Endodermal cell (in vitro differentiated cells): ENCODE results near the gene TAS2R42. TPM values are rescaled to one million over a fixed set of nuclear protein-coding genes. Genes with fewer than 3 reads are reported as not detected.

Source experiments
- DNase-seq: peaks from one replicate; pipeline ENCODE4 v3.0.0-alpha.2; 2017
- H3K27ac ChIP-seq: 2 replicates; pipeline ENCODE4 v1.5.1; 2013; ENCODE audit warnings: mild to moderate bottlenecking, low read depth, low read length, moderate library complexity
- H3K27me3 ChIP-seq: 2 replicates; pipeline ENCODE4 v1.6.1; 2013; ENCODE audit warnings: mild to moderate bottlenecking, low read length, moderate library complexity; ENCODE audit not compliant: insufficient read depth, control insufficient read depth, poor library complexity, severe bottlenecking
- H3K36me3 ChIP-seq: 2 replicates; pipeline ENCODE4 v1.7.0; 2013; ENCODE audit warnings: mild to moderate bottlenecking, low read length, moderate library complexity; ENCODE audit not compliant: control insufficient read depth, insufficient read depth
- H3K4me1 ChIP-seq: one replicate; pipeline ENCODE4 v1.7.0; 2013; ENCODE audit warnings: low read length; ENCODE audit not compliant: control insufficient read depth, insufficient read depth
- H3K4me3 ChIP-seq: 2 replicates; pipeline ENCODE4 v1.5.1; 2013; ENCODE audit warnings: mild to moderate bottlenecking, low read length, moderate library complexity
- H3K9ac ChIP-seq: 2 replicates; pipeline ENCODE4 v1.6.1; 2013; ENCODE audit warnings: mild to moderate bottlenecking, low read length, moderate library complexity; ENCODE audit not compliant: poor library complexity, severe bottlenecking; ENCODE audit errors: extremely low read depth
- H3K9me3 ChIP-seq: 2 replicates; pipeline ENCODE4 v1.6.1; 2013; ENCODE audit warnings: mild to moderate bottlenecking, low read length, moderate library complexity; ENCODE audit not compliant: control insufficient read depth
- H3K27ac Mint-ChIP-seq: 2 replicates; pipeline ENCODE4 v1.8.0; 2020; ENCODE audit warnings: mixed read lengths
- H3K27me3 Mint-ChIP-seq: 2 replicates; pipeline ENCODE4 v1.8.0; 2021; ENCODE audit warnings: mild to moderate bottlenecking, mixed read lengths; ENCODE audit not compliant: insufficient read depth
- H3K36me3 Mint-ChIP-seq: 2 replicates; pipeline ENCODE4 v1.8.0; 2020; ENCODE audit warnings: low read depth, mixed read lengths
- H3K4me1 Mint-ChIP-seq: 2 replicates; pipeline ENCODE4 v1.8.0; 2020; ENCODE audit warnings: mixed read lengths
- H3K4me3 Mint-ChIP-seq: 2 replicates; pipeline ENCODE4 v1.8.0; 2020; ENCODE audit warnings: mild to moderate bottlenecking, moderate library complexity, mixed read lengths
- H3K9me3 Mint-ChIP-seq: 2 replicates; pipeline ENCODE4 v1.8.0; 2020; ENCODE audit warnings: mild to moderate bottlenecking, mixed read lengths
- CTCF ChIP-seq: fragments of 200-600 bp; sonication (generic); conservative IDR thresholded peaks from 2 replicates; pipeline ENCODE4 v1.5.0; 2021; ENCODE audit warnings: antibody characterized with exemption, mild to moderate bottlenecking
- WGBS, 2 experiments: methylation state at CpG; one replicate each; pipeline versions ENCODE4 v1.1.5 to v1.1.7; 2013; ENCODE audit warnings: missing lambda C conversion rate in 2 of 2, mixed read lengths in 1 of 2; ENCODE audit not compliant: insufficient coverage in 1 of 2, insufficient read length in 1 of 2; 5-methylcytosine and 5-hydroxymethylcytosine counted together
- total RNA-seq, 2 donors: library from RNA; stranded (reverse); fragmentation: NEBNext Ultra II Directional in 1 of 2; extraction: Animal tissue kit (Norgen Biotek cat#: 25700) in 1 of 2; gene quantifications; 2 replicates in 1 of 2; 3 replicates in 1 of 2; pipeline ENCODE4 v1.2.1, GENCODE V29; 2021

The TAS2R42 gene
- total RNA-seq, 2 donors from 2014 or later, result not detected

- 0% methylated on average over 33 to 70 of the region's 70 CpGs for WGBS, 2 experiments
- H3K4me1 Mint-ChIP-seq, result peaks cover 44% of the 10 kb centered on the region
- H3K9me3 Mint-ChIP-seq, result no peaks in the 10 kb centered on the region
Measured at GRCh38 chr12:11171145-11171968, 15.4 kb downstream of the TAS2R42 start, which contains the start of gene SMIM10L1. Gene SMIM10L1, plus strand, starts transcription at chr12:11171194. Its CDS starts 163 bp downstream, at chr12:11171357.

GRCh38 chr12:11170810-11171144, 16.0 kb downstream of the TAS2R42 start:
- WGBS, 2 experiments, result 10 to 13% methylated on average over 2 to 4 of the region's 4 CpGs
- H3K4me1 Mint-ChIP-seq, result peaks cover 44% of the 10 kb centered on the region

More at GRCh38 chr12:11171145-11171968, 15.4 kb downstream of the TAS2R42 start, which contains the start of gene SMIM10L1:
- H3K27me3 ChIP-seq, result no peaks in the 10 kb centered on the region
- H3K27ac ChIP-seq, result peak within 1 kb of the TSS; percentile 93
- peak; percentile 98 for DNase-seq
- Mint-ChIP-seq H3K4me3 (peak within 1 kb of the TSS; percentile 94), H3K36me3 (peaks cover 36% of the 10 kb centered on the region), H3K27me3 (no peaks in the 10 kb centered on the region), H3K27ac (peak within 1 kb of the TSS; percentile 100)
- H3K36me3 ChIP-seq, result peaks cover 25% of the 10 kb centered on the region
- TF ChIP-seq CTCF, result peak; percentile 33
- peak within 1 kb of the TSS; percentile 100 for H3K4me3 ChIP-seq
- peak within 1 kb of the TSS; percentile 98 for H3K9ac ChIP-seq
- H3K9me3 ChIP-seq, result no peaks in the 10 kb centered on the region
- H3K4me1 ChIP-seq, result peaks cover 9% of the 10 kb centered on the region

GRCh38 chr12:11166300-11166699, 20.4 kb downstream of the TAS2R42 start:
- no peak for DNase-seq
- peaks cover 49% of the 10 kb centered on the region for H3K36me3 Mint-ChIP-seq
- no peak overlapping the region for H3K4me3 Mint-ChIP-seq
- Histone ChIP-seq H3K9me3 (no peaks in the 10 kb centered on the region), H3K27ac (no peak overlapping the region), H3K36me3 (peaks cover 51% of the 10 kb centered on the region), H3K4me1 (peaks cover 8% of the 10 kb centered on the region), H3K4me3 (no peak overlapping the region), H3K9ac (no peak overlapping the region), H3K27me3 (no peaks in the 10 kb centered on the region)
- TF ChIP-seq CTCF, result no peak
- no peaks in the 10 kb centered on the region for H3K9me3 Mint-ChIP-seq
- no peaks in the 10 kb centered on the region for H3K27me3 Mint-ChIP-seq
- peaks cover 32% of the 10 kb centered on the region for H3K4me1 Mint-ChIP-seq
- peak overlapping the region; percentile 44 for H3K27ac Mint-ChIP-seq

More at GRCh38 chr12:11170810-11171144, 16.0 kb downstream of the TAS2R42 start:
- Histone ChIP-seq H3K36me3 (peaks cover 30% of the 10 kb centered on the region), H3K4me3 (peak overlapping the region; percentile 100), H3K27me3 (no peaks in the 10 kb centered on the region), H3K9me3 (no peaks in the 10 kb centered on the region), H3K4me1 (peaks cover 9% of the 10 kb centered on the region), H3K27ac (peak overlapping the region; percentile 93), H3K9ac (peak overlapping the region; percentile 98)
- DNase-seq, result no peak
- TF ChIP-seq CTCF, result no peak
- H3K27ac Mint-ChIP-seq, result peak overlapping the region; percentile 88
- H3K27me3 Mint-ChIP-seq, result no peaks in the 10 kb centered on the region
- H3K36me3 Mint-ChIP-seq, result peaks cover 41% of the 10 kb centered on the region
- H3K4me3 Mint-ChIP-seq, result peak overlapping the region; percentile 94
- H3K9me3 Mint-ChIP-seq, result no peaks in the 10 kb centered on the region
